WTC11 (cell line): ENCODE results near the gene NFAM1.

Experiments
- AFF4 ChIP-seq: sonication (generic); formaldehyde crosslinking; IDR thresholded peaks from 2 replicates; pipeline ENCODE4 v1.8.1; 2023; ENCODE audit warnings: mild to moderate bottlenecking, missing genetic modification reagents, borderline replicate concordance
- AR ChIP-seq: fragments of 250-450 bp; sonication (Bioruptor Pico); IDR thresholded peaks from 2 replicates; pipeline ENCODE4 v1.9.0; 2021; ENCODE audit warnings: mild to moderate bottlenecking
- CTCF ChIP-seq: fragments of 200-600 bp; IDR thresholded peaks from 2 replicates; pipeline ENCODE4 v1.8.0; 2022; ENCODE audit warnings: antibody characterized with exemption
- TEAD4 ChIP-seq: sonication (generic); formaldehyde crosslinking; IDR thresholded peaks from 2 replicates; pipeline ENCODE4 v1.8.0; 2022; ENCODE audit warnings: mild to moderate bottlenecking, missing genetic modification reagents
- USF2 ChIP-seq: sonication (generic); formaldehyde crosslinking; IDR thresholded peaks from 2 replicates; pipeline ENCODE4 v1.8.1; 2023; ENCODE audit warnings: mild to moderate bottlenecking, missing genetic modification reagents, moderate library complexity
- ZNF232 ChIP-seq: sonication (generic); formaldehyde crosslinking; IDR thresholded peaks from 2 replicates; pipeline ENCODE4 v1.8.0; 2022; ENCODE audit warnings: mild to moderate bottlenecking, missing genetic modification reagents
- TF ChIP-seq, protein P1 (sequence below): sonication (generic); formaldehyde crosslinking; IDR thresholded peaks from 2 replicates; pipeline ENCODE4 v1.8.1; 2022; ENCODE audit warnings: low read depth, mild to moderate bottlenecking, moderate library complexity, missing genetic modification reagents, borderline replicate concordance

- TF ChIP-seq AFF4 (CRISPR knock-in tag): no peak
- no peak for TF ChIP-seq CTCF
- TF ChIP-seq, protein P1, sequence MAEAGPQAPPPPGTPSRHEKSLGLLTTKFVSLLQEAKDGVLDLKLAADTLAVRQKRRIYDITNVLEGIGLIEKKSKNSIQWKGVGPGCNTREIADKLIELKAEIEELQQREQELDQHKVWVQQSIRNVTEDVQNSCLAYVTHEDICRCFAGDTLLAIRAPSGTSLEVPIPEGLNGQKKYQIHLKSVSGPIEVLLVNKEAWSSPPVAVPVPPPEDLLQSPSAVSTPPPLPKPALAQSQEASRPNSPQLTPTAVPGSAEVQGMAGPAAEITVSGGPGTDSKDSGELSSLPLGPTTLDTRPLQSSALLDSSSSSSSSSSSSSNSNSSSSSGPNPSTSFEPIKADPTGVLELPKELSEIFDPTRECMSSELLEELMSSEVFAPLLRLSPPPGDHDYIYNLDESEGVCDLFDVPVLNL (CRISPR knock-in tag): no peak
- TF ChIP-seq AR (CRISPR knock-in tag): no peak
- no peak for TF ChIP-seq ZNF232 (CRISPR knock-in tag)
- TF ChIP-seq USF2: no peak
- TF ChIP-seq TEAD4 (CRISPR knock-in tag): no peak
Observed at GRCh38 chr22:42408276-42408675, 23.9 kb downstream of the NFAM1 start.
